ENCODE results near the gene UBAP2.

Gene UBAP2

DNA sequence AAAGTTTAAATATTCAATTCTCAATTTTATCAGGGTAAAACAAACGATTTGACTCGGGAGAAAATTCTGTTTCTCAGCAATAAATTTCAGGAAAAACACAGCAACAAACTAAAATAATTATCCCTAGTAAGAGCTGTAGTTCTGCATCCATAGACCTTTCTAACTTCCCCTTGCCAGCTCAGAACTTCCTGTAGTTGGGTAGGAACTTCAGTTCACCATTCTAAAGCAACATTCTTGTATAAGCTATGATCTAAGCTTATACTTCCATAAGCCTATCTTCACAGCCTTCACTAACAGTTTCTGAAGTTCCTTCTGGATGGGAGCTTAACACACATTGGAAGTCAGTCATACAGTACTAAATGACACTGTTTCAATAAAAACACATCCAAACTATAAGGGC is 96.6 kb downstream of the UBAP2 start:
- Histone ChIP-seq H3K36me3 (ENCODE audit: control insufficient read depth in 1 of 2, insufficient read depth in 2 of 2, low read length in 2 of 2) (peaks cover 32 to 33% of the 10 kb centered on the region in 2 experiments), H3K4ac (ENCODE audit: low read depth, low read length) (no peak overlapping the region), H3K14ac (ENCODE audit: low read length) (no peak overlapping the region), H2BK5ac (ENCODE audit: low read depth, low read length, poor library complexity) (no peak overlapping the region), H2AFZ (ENCODE audit: insufficient read depth, low read length, poor library complexity) (no peak overlapping the region), H3K79me2 (ENCODE audit: control insufficient read depth, insufficient read depth, low read length, poor library complexity) (no peaks in the 10 kb centered on the region), H3K4me2 (ENCODE audit: low read length) (no peak overlapping the region), H3K27ac (ENCODE audit: low read depth, low read length) (no peak overlapping the region), H2AK5ac (ENCODE audit: low read length) (no peak overlapping the region), H3K18ac (ENCODE audit: low read length) (no peak overlapping the region), H3K9me3 (ENCODE audit: insufficient read depth, low read depth, low read length) (no peaks in the 10 kb centered on the region), H4K91ac (ENCODE audit: low read depth, low read length) (no peak overlapping the region), H4K8ac (ENCODE audit: low read depth, low read length) (no peak overlapping the region), H3K9ac (ENCODE audit: low read length) (no peak overlapping the region), H3K23ac (ENCODE audit: low read length) (no peak overlapping the region), H3K4me1 (ENCODE audit: control insufficient read depth in 1 of 2, insufficient read depth in 2 of 2, low read length in 2 of 2) (no peaks in the 10 kb centered on the region), H3K79me1 (ENCODE audit: low read length) (no peaks in the 10 kb centered on the region), H2BK12ac (ENCODE audit: low read length) (no peak overlapping the region), H3K4me3 (ENCODE audit: low read depth, low read length) (no peak overlapping the region), H3K27me3 (ENCODE audit: insufficient read depth, low read length) (no peaks in the 10 kb centered on the region), H2BK120ac (ENCODE audit: insufficient read depth, low read length, poor library complexity) (no peak overlapping the region), H4K12ac (ENCODE audit: low read depth, low read length) (no peak overlapping the region)
- WGBS (ENCODE audit: extremely low coverage, insufficient coverage, insufficient read length), result no CpG with 5 or more reads among the region's 2 CpGs
- no peak for DNase-seq

GRCh38 chr9:33950371-33950770 is 98.3 kb downstream of the UBAP2 start:
- no peaks in the 10 kb centered on the region for H3K4me1 ChIP-seq (ENCODE audit: control insufficient read depth in 1 of 2, insufficient read depth in 2 of 2, low read length in 2 of 2)
- no peak overlapping the region for H4K91ac ChIP-seq (ENCODE audit: low read depth, low read length)
- peaks cover 23 to 30% of the 10 kb centered on the region in 2 experiments for H3K36me3 ChIP-seq (ENCODE audit: control insufficient read depth in 1 of 2, insufficient read depth in 2 of 2, low read length in 2 of 2)
- no peaks in the 10 kb centered on the region for H3K9me3 ChIP-seq (ENCODE audit: insufficient read depth, low read depth, low read length)
- no peak overlapping the region for H3K4me3 ChIP-seq (ENCODE audit: low read depth, low read length)
- H4K12ac ChIP-seq (ENCODE audit: low read depth, low read length), result no peak overlapping the region
- no peak overlapping the region for H3K18ac ChIP-seq (ENCODE audit: low read length)
- no peak overlapping the region for H2AFZ ChIP-seq (ENCODE audit: insufficient read depth, low read length, poor library complexity)
- no peak overlapping the region for H3K4ac ChIP-seq (ENCODE audit: low read depth, low read length)
- H3K4me2 ChIP-seq (ENCODE audit: low read length), result no peak overlapping the region
- H4K8ac ChIP-seq (ENCODE audit: low read depth, low read length), result no peak overlapping the region
- H3K9ac ChIP-seq (ENCODE audit: low read length), result no peak overlapping the region
- WGBS (ENCODE audit: extremely low coverage, insufficient coverage, insufficient read length), result no CpG with 5 or more reads among the region's 1 CpG
- H2BK120ac ChIP-seq (ENCODE audit: insufficient read depth, low read length, poor library complexity), result no peak overlapping the region
- no peak overlapping the region for H3K23ac ChIP-seq (ENCODE audit: low read length)
- H2BK12ac ChIP-seq (ENCODE audit: low read length), result no peak overlapping the region
- no peaks in the 10 kb centered on the region for H3K79me1 ChIP-seq (ENCODE audit: low read length)
- H3K14ac ChIP-seq (ENCODE audit: low read length), result no peak overlapping the region
- H2AK5ac ChIP-seq (ENCODE audit: low read length), result no peak overlapping the region
- no peak overlapping the region for H3K27ac ChIP-seq (ENCODE audit: low read depth, low read length)
- no peaks in the 10 kb centered on the region for H3K79me2 ChIP-seq (ENCODE audit: control insufficient read depth, insufficient read depth, low read length, poor library complexity)
- no peak overlapping the region for H2BK5ac ChIP-seq (ENCODE audit: low read depth, low read length, poor library complexity)
- no peaks in the 10 kb centered on the region for H3K27me3 ChIP-seq (ENCODE audit: insufficient read depth, low read length)
- peak in 1 of 2 donors; percentile 7 for DNase-seq

- no peaks in the 10 kb centered on the region for H3K27me3 ChIP-seq (ENCODE audit: insufficient read depth, low read length)
- H2AFZ ChIP-seq (ENCODE audit: insufficient read depth, low read length, poor library complexity), result no peak overlapping the region
- no peak overlapping the region for H4K8ac ChIP-seq (ENCODE audit: low read depth, low read length)
- no peak overlapping the region for H3K23ac ChIP-seq (ENCODE audit: low read length)
- H4K12ac ChIP-seq (ENCODE audit: low read depth, low read length), result no peak overlapping the region
- no peak overlapping the region for H4K91ac ChIP-seq (ENCODE audit: low read depth, low read length)
- H3K9me3 ChIP-seq (ENCODE audit: insufficient read depth, low read depth, low read length), result no peaks in the 10 kb centered on the region
- H2BK120ac ChIP-seq (ENCODE audit: insufficient read depth, low read length, poor library complexity), result no peak overlapping the region
- H2BK5ac ChIP-seq (ENCODE audit: low read depth, low read length, poor library complexity), result no peak overlapping the region
- no peak for DNase-seq
- H3K4me3 ChIP-seq (ENCODE audit: low read depth, low read length), result no peak overlapping the region
- H2AK5ac ChIP-seq (ENCODE audit: low read length), result no peak overlapping the region
- no peak overlapping the region for H3K4me2 ChIP-seq (ENCODE audit: low read length)
- H3K14ac ChIP-seq (ENCODE audit: low read length), result no peak overlapping the region
- peaks cover 25 to 36% of the 10 kb centered on the region in 2 experiments for H3K36me3 ChIP-seq (ENCODE audit: control insufficient read depth in 1 of 2, insufficient read depth in 2 of 2, low read length in 2 of 2)
- H3K79me1 ChIP-seq (ENCODE audit: low read length), result no peaks in the 10 kb centered on the region
- no peak overlapping the region for H3K4ac ChIP-seq (ENCODE audit: low read depth, low read length)
- no peaks in the 10 kb centered on the region for H3K79me2 ChIP-seq (ENCODE audit: control insufficient read depth, insufficient read depth, low read length, poor library complexity)
- H3K18ac ChIP-seq (ENCODE audit: low read length), result no peak overlapping the region
- WGBS (ENCODE audit: extremely low coverage, insufficient coverage, insufficient read length), result no CpG with 5 or more reads among the region's 3 CpGs
- no peak overlapping the region for H2BK12ac ChIP-seq (ENCODE audit: low read length)
- H3K4me1 ChIP-seq (ENCODE audit: control insufficient read depth in 1 of 2, insufficient read depth in 2 of 2, low read length in 2 of 2), result no peaks in the 10 kb centered on the region
- no peak overlapping the region for H3K27ac ChIP-seq (ENCODE audit: low read depth, low read length)
- H3K9ac ChIP-seq (ENCODE audit: low read length), result no peak overlapping the region
These were observed 101.7 kb downstream of the UBAP2 start for GRCh38 chr9:33946779-33947535.

DNA sequence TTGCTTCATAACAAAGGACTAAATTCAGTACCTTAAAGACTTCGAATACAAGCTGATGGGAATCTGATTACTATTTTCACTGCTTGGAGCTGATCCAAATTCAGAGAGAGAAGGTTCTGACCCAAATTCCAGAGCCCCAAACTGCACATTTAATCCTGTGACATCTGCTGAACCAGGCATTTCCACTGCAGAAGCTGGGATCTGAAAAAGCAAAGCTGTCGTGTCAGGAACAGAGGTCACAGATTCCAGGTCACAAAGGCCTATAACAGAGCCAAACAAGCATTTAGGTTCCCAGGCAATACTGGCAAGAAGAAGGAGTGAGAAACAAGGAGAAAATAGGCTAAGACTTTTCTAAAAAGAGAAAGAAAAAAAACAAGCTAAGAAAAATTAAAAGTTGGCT is 105.3 kb downstream of the UBAP2 start:
- no CpG with 5 or more reads among the region's 2 CpGs for WGBS (ENCODE audit: extremely low coverage, insufficient coverage, insufficient read length)
- no peaks in the 10 kb centered on the region for H3K79me1 ChIP-seq (ENCODE audit: low read length)

More for the DNA sequence above, 105.3 kb downstream of the UBAP2 start:
- Histone ChIP-seq H3K79me2 (ENCODE audit: control insufficient read depth, insufficient read depth, low read length, poor library complexity) (no peaks in the 10 kb centered on the region), H2BK12ac (ENCODE audit: low read length) (no peak overlapping the region), H2BK120ac (ENCODE audit: insufficient read depth, low read length, poor library complexity) (no peak overlapping the region), H3K9ac (ENCODE audit: low read length) (no peak overlapping the region), H3K4ac (ENCODE audit: low read depth, low read length) (no peak overlapping the region), H3K14ac (ENCODE audit: low read length) (no peak overlapping the region), H3K23ac (ENCODE audit: low read length) (no peak overlapping the region), H2BK5ac (ENCODE audit: low read depth, low read length, poor library complexity) (no peak overlapping the region), H4K12ac (ENCODE audit: low read depth, low read length) (no peak overlapping the region), H3K4me1 (ENCODE audit: control insufficient read depth in 1 of 2, insufficient read depth in 2 of 2, low read length in 2 of 2) (no peaks in the 10 kb centered on the region), H2AK5ac (ENCODE audit: low read length) (no peak overlapping the region), H3K36me3 (ENCODE audit: control insufficient read depth in 1 of 2, insufficient read depth in 2 of 2, low read length in 2 of 2) (peaks cover 26 to 41% of the 10 kb centered on the region in 2 experiments), H3K27ac (ENCODE audit: low read depth, low read length) (no peak overlapping the region), H3K27me3 (ENCODE audit: insufficient read depth, low read length) (no peaks in the 10 kb centered on the region), H4K8ac (ENCODE audit: low read depth, low read length) (no peak overlapping the region), H3K18ac (ENCODE audit: low read length) (no peak overlapping the region), H3K4me2 (ENCODE audit: low read length) (no peak overlapping the region), H2AFZ (ENCODE audit: insufficient read depth, low read length, poor library complexity) (no peak overlapping the region), H4K91ac (ENCODE audit: low read depth, low read length) (no peak overlapping the region), H3K4me3 (ENCODE audit: low read depth, low read length) (no peak overlapping the region), H3K9me3 (ENCODE audit: insufficient read depth, low read depth, low read length) (no peaks in the 10 kb centered on the region)
- DNase-seq, result no peak
